Activated CD8-positive, alpha-beta memory T cell treated with anti-CD3 and anti-CD28 coated beads, Interleukin-2, amount 50 U/mL, for 4 hours (primary cell): ENCODE measurements around the gene NCKAP5.

Experiments
- DNase-seq: peaks from one replicate; pipeline ENCODE4 v3.0.0-alpha.2; 2020

Gene NCKAP5

GRCh38 chr2:133456971-133457370 is 111.3 kb downstream of the NCKAP5 start:
- no peak for DNase-seq

- no peak for DNase-seq
Measured at GRCh38 chr2:133456156-133456555, 112.1 kb downstream of the NCKAP5 start.

- no peak for DNase-seq
Measured at GRCh38 chr2:133453032-133453431, 115.2 kb downstream of the NCKAP5 start.

GRCh38 chr2:133452583-133452982 is 115.7 kb downstream of the NCKAP5 start:
- DNase-seq, result no peak

GRCh38 chr2:133452146-133452545 is 116.1 kb downstream of the NCKAP5 start:
- no peak for DNase-seq

GRCh38 chr2:133448195-133448594 is 120.1 kb downstream of the NCKAP5 start:
- no peak for DNase-seq

- no peak for DNase-seq
Measured at GRCh38 chr2:133447303-133447702, 121.0 kb downstream of the NCKAP5 start.

GRCh38 chr2:133444465-133444864 is 123.8 kb downstream of the NCKAP5 start:
- no peak for DNase-seq

- DNase-seq, result no peak
Measured at GRCh38 chr2:133442393-133442792, 125.9 kb downstream of the NCKAP5 start.

GRCh38 chr2:133439565-133439920 is 128.7 kb downstream of the NCKAP5 start:
- DNase-seq, result no peak

GRCh38 chr2:133438848-133439564 is 129.3 kb downstream of the NCKAP5 start:
- no peak for DNase-seq

- no peak for DNase-seq
Measured at GRCh38 chr2:133438026-133438425, 130.2 kb downstream of the NCKAP5 start.

GRCh38 chr2:133437492-133437891 is 130.8 kb downstream of the NCKAP5 start:
- no peak for DNase-seq

- DNase-seq, result no peak
Measured at GRCh38 chr2:133434959-133435668, 133.1 kb downstream of the NCKAP5 start.

GRCh38 chr2:133433455-133434451 is 134.5 kb downstream of the NCKAP5 start:
- no peak for DNase-seq

GRCh38 chr2:133432778-133433177 is 135.5 kb downstream of the NCKAP5 start:
- no peak for DNase-seq

- no peak for DNase-seq
Measured at GRCh38 chr2:133431289-133431688, 137.0 kb downstream of the NCKAP5 start.

GRCh38 chr2:133426791-133427190 is 141.5 kb downstream of the NCKAP5 start:
- DNase-seq, result no peak

GRCh38 chr2:133425612-133426011 is 142.7 kb downstream of the NCKAP5 start:
- no peak for DNase-seq

GRCh38 chr2:133424876-133425275 is 143.4 kb downstream of the NCKAP5 start:
- no peak for DNase-seq

- no peak for DNase-seq
Measured at GRCh38 chr2:133422931-133423351, 145.3 kb downstream of the NCKAP5 start.

- no peak for DNase-seq
Measured at GRCh38 chr2:133421516-133422324, 146.5 kb downstream of the NCKAP5 start.
